Neutrophil (primary cell): Measurements from ENCODE around the gene CHRNA7.

Experiments used
- H3K27ac ChIP-seq: fragments of 200-600 bp; sonication (generic); 2 replicates; pipeline ENCODE4 v1.5.1; 2016; ENCODE audit warnings: mild to moderate bottlenecking, moderate library complexity
- H3K27me3 ChIP-seq: fragments of 200-600 bp; sonication (generic); 2 replicates; pipeline ENCODE4 v1.6.0; 2016; ENCODE audit warnings: mild to moderate bottlenecking
- H3K36me3 ChIP-seq: fragments of 200-600 bp; sonication (generic); 2 replicates; pipeline ENCODE4 v1.5.1; 2017
- H3K4me1 ChIP-seq, 2 experiments: fragments of 200-600 bp in 1 of 2; sonication (generic) in 1 of 2; 1 replicate in 1 of 2; 2 replicates in 1 of 2; pipeline versions ENCODE4 v1.5.1 to v1.6.1; 2013 to 2016; ENCODE audit warnings: low read depth in 1 of 2, low read length in 1 of 2, mild to moderate bottlenecking in 1 of 2, moderate library complexity in 1 of 2; ENCODE audit not compliant: control insufficient read depth in 1 of 2, insufficient read depth in 1 of 2
- H3K4me3 ChIP-seq, 2 experiments: fragments of 200-600 bp in 1 of 2; sonication (generic) in 1 of 2; 1 replicate in 1 of 2; 2 replicates in 1 of 2; pipeline ENCODE4 v1.5.1; 2013 to 2016; ENCODE audit warnings: low read depth in 1 of 2, low read length in 1 of 2, mild to moderate bottlenecking in 1 of 2, moderate library complexity in 1 of 2
- H3K9me3 ChIP-seq: fragments of 200-600 bp; sonication (generic); 2 replicates; pipeline ENCODE4 v1.5.1; 2016
- TF ChIP-seq, protein P1 (sequence below): fragments of 200-600 bp; sonication (generic); IDR thresholded peaks from 2 replicates; pipeline ENCODE4 v1.5.1; 2016; ENCODE audit warnings: antibody characterized with exemption

CHRNA7 gene

DNA sequence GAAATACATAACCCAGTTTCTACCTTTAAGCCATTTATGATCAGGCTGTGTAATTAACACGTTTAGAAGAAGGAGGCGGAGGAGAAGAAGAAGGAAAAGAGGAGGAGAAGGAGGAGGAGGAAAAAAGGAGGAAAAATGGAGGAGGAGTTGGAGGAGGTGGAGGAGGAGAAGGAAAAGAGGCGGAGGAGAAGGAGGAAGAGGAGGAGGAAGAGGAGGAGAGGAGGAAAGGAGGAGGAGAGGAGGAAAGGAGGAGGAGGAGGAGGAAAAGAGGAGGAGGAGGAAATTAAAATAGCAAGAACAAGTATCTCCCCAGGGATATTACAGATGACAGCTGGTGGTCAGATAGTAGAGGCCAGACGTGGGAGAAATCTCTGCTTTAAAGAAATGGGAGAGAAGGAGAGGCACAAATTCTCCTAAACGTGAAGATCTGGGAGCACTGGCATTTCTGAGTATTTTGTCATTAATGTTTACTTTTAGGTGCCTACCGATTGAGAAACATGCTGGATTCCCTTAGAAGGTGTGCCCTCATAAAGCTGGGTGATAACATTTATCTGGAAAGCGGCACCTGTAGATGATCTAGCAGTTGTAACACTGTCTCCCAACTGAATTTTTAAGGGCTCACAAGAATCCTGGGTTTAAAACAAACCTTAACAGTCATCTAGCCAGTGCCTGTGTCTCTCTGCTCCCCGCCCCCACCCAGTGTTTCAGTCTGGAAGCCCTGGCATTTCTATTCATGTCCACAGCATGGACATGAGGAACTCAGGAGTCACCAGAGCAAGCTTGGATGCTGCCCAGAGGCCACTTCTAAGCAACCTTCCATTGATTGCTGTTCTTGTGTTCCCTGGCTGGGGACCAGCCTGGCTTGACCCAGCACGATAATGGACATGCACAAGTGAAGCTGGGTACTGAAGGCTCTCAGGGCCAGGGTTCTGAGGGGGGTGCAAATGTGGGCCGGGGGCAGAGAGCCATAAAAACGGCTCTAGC lies 75.2 kb downstream of the CHRNA7 start:
- H3K27ac ChIP-seq: no peak overlapping the region
- no peak overlapping the region for H3K4me3 ChIP-seq
- H3K27me3 ChIP-seq: peaks cover 22% of the 10 kb centered on the region
- no peaks in the 10 kb centered on the region for H3K9me3 ChIP-seq
- no peaks in the 10 kb centered on the region for H3K4me1 ChIP-seq
- H3K36me3 ChIP-seq: no peaks in the 10 kb centered on the region
- TF ChIP-seq, protein P1, sequence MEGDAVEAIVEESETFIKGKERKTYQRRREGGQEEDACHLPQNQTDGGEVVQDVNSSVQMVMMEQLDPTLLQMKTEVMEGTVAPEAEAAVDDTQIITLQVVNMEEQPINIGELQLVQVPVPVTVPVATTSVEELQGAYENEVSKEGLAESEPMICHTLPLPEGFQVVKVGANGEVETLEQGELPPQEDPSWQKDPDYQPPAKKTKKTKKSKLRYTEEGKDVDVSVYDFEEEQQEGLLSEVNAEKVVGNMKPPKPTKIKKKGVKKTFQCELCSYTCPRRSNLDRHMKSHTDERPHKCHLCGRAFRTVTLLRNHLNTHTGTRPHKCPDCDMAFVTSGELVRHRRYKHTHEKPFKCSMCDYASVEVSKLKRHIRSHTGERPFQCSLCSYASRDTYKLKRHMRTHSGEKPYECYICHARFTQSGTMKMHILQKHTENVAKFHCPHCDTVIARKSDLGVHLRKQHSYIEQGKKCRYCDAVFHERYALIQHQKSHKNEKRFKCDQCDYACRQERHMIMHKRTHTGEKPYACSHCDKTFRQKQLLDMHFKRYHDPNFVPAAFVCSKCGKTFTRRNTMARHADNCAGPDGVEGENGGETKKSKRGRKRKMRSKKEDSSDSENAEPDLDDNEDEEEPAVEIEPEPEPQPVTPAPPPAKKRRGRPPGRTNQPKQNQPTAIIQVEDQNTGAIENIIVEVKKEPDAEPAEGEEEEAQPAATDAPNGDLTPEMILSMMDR: no peak

DNA sequence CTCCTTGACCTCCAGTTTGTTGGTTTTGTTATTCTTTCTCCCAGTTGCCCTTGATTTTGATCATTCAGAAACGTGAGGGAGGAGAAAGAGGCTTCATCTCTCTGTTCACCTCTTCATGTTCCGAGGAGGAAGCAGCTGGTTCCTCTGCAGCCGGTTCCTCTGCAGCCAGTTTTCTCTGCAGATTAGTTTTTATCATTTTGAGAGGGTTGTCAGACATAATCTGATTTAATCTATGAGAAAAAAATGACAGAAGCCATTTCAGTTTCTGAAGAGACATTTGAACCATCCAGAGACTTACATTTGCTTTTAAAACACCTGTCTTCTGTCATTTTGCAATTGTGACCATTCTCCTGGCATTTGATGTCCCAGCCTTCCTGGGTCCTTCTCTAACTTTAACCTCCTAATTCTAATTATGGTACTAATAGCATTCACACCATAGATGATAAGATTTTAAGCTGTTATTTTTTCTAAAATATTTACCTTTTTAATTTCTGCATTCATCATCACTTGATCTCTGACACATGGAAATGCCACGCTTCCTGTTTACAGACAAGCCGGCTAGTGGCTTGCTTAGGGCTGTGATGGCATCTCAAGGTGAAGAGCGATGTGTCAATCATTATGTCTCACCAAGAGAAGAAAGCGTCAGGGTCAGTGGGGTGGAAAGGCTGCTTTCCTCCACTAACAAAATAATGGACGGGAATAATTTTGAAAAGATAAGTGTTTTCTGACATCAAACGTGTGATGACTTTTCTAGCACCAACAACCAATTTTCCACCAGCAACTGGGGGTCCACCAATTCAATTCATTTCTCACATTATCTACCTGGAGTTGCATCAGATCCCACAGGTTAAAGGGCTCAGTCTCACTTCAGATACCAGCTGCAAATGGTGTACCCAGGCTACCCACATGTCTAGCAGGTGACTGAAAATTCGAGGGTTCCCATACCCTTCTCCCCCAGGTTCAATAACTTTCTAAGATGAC lies 76.4 kb downstream of the CHRNA7 start:
- Histone ChIP-seq H3K27me3 (peaks cover 22% of the 10 kb centered on the region), H3K27ac (no peak overlapping the region), H3K4me1 (no peaks in the 10 kb centered on the region), H3K4me3 (no peak overlapping the region), H3K9me3 (no peaks in the 10 kb centered on the region), H3K36me3 (no peaks in the 10 kb centered on the region)
- TF ChIP-seq, protein P1: no peak

DNA sequence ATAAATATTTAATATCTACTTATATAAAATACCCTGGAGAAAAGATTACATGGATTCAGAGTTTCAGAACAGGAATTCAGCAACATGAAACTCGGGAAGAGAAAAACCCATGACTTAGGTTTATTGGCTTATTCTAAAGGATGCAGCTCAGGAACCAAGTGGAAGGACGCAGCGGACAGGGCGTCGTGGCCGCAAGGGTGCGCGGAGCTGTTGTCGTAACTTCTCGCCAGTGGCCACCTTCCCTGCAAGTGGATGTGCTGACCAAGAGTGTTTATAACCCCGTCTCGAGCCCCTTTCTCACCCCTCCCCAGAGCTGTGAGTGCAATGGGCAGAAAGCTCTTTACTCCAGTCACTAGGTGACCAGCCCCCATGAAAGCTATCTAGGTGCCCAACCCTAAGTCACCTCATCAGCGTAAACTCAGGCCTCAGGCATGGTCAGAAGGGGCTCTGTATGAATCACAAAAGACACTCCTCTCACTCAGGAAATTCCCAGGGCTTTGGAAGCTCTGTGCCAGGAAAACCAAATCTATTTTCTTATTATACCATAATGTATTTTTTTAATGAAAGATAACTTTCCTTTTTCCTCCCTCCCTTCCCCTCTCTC lies 77.3 kb downstream of the CHRNA7 start:
- Histone ChIP-seq H3K4me3 (no peak overlapping the region), H3K27ac (no peak overlapping the region), H3K27me3 (peaks cover 22% of the 10 kb centered on the region), H3K36me3 (no peaks in the 10 kb centered on the region), H3K4me1 (no peaks in the 10 kb centered on the region), H3K9me3 (no peaks in the 10 kb centered on the region)
- TF ChIP-seq, protein P1: no peak

DNA sequence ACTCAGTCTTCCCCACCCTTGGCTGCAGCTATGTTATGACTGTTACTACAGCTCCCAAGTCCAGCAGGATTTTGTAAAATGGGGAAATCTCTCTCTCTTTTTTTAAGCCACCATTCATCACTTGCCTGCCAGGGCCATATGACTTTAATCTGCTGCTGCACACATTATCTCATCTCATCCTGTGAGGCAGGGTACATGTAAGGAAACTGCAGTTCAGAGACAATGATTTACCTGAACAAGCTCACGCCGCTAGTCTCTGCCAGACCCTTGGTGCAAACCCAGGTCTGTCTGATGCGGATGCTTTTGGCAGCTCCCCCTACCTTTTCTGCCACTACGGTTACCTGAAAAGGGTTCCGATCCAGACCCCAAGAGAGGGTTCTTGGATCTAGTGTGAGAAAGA lies 78.3 kb downstream of the CHRNA7 start:
- H3K36me3 ChIP-seq: no peaks in the 10 kb centered on the region
- no peak overlapping the region for H3K27ac ChIP-seq
- no peak overlapping the region for H3K4me3 ChIP-seq
- no peaks in the 10 kb centered on the region for H3K9me3 ChIP-seq
- TF ChIP-seq, protein P1: no peak
- peaks cover 22% of the 10 kb centered on the region for H3K27me3 ChIP-seq
- H3K4me1 ChIP-seq: no peaks in the 10 kb centered on the region

DNA sequence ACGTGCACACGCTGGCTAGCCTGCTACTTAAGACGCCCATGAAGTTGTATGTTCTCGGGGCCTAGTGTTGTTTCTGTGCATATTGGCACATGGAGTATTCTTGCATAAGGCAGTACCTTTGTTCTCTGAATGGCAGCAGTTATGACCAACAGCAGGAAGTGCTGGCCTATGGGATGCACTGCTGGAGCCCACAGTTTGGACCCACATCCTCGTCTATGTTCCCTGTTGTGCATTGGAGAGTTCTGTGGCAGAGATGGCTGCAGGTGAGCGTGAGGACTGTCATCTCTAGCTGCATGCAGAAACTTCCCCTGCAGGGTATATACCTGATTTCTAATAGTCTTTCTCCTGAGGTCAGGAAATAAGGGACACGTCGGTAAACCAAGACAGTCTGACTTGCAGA lies 81.8 kb downstream of the CHRNA7 start:
- H3K4me1 ChIP-seq: no peaks in the 10 kb centered on the region
- peaks cover under 1% of the 10 kb centered on the region for H3K27me3 ChIP-seq
- H3K9me3 ChIP-seq: no peaks in the 10 kb centered on the region
- no peaks in the 10 kb centered on the region for H3K36me3 ChIP-seq
- H3K27ac ChIP-seq: no peak overlapping the region
- no peak overlapping the region for H3K4me3 ChIP-seq
- TF ChIP-seq, protein P1: no peak
